Measurements from ENCODE around the gene F11R.

GRCh38 chr1:160985723-160986122, 35.2 kb downstream of the F11R start:
- TF ChIP-seq CTCF (IDR thresholded peaks at IDR 0.05) (no peak), POLR2A (IDR thresholded peaks at IDR 0.05) (no peak)
